Measurements from ENCODE around the gene FGD5. TPM values are rescaled to one million over a fixed set of nuclear protein-coding genes. Genes with fewer than 3 reads are reported as not detected.
A peak's percentile ranks its signal among the peaks of the same experiment; 100 is the strongest.

FGD5 gene
- total RNA-seq, 3 donors from 2014 or later, result 7.3 to 28.2 (median 18.7) TPM

DNA sequence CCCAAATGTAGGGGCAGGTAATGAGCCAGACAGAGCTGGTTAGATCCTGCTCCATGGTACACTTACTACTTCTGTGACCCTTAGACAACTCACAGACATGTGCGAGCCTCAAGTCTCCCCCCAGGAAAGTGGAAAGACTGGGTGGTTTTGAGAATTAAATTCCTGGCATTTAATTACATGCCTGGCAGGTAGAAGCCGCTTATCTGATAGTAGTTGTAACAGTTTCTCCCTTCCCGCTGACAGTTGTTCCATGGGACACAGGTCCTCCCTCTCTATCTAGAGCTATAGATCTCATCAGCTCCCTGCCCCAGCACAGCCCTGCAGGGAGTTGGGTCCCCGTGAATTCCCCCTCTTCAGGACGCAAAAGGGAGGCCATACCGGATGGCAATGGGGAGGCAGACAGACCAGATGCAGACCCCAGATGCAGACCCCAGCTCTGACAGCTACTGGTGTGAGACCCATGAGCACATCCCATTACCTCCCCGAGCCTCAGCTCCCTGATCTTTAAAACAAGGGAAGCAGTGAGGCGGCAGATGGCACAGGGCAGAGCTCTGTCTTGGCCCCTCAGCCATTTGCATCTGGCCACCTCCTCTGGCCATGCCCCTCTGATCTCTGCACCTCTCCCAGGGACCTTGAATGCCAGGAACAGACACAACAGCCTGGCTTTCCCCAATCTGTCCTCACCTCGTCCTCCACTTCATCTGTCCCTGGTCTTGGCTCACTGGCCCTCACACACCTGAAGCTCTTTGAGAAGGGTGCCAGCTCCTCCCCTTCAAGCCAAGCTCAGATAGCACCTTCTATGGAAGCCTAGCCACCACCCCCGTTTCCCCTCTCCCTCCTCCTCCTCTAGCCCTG, 94.5 kb downstream of the FGD5 start:
- intact Hi-C loops (cut with DNase I; ENCODE audit: low total_unique reads), result no loop called here
- Histone ChIP-seq H3K4me1 (no peaks in the 10 kb centered on the region), H3K9me3 (no peaks in the 10 kb centered on the region), H3K27me3 (no peaks in the 10 kb centered on the region), H3K27ac (no peak overlapping the region), H3K36me3 (no peaks in the 10 kb centered on the region), H3K4me3 (no peak overlapping the region)
- DNase-seq (ENCODE audit: low spot score in 2 of 2), result no peak
- no peak for TF ChIP-seq POLR2A (IDR thresholded peaks at IDR 0.05)
- no peak for TF ChIP-seq POLR2AphosphoS5 (IDR thresholded peaks at IDR 0.05)
- TF ChIP-seq, protein P1, sequence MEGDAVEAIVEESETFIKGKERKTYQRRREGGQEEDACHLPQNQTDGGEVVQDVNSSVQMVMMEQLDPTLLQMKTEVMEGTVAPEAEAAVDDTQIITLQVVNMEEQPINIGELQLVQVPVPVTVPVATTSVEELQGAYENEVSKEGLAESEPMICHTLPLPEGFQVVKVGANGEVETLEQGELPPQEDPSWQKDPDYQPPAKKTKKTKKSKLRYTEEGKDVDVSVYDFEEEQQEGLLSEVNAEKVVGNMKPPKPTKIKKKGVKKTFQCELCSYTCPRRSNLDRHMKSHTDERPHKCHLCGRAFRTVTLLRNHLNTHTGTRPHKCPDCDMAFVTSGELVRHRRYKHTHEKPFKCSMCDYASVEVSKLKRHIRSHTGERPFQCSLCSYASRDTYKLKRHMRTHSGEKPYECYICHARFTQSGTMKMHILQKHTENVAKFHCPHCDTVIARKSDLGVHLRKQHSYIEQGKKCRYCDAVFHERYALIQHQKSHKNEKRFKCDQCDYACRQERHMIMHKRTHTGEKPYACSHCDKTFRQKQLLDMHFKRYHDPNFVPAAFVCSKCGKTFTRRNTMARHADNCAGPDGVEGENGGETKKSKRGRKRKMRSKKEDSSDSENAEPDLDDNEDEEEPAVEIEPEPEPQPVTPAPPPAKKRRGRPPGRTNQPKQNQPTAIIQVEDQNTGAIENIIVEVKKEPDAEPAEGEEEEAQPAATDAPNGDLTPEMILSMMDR (IDR thresholded peaks at IDR 0.05), result no peak

DNA sequence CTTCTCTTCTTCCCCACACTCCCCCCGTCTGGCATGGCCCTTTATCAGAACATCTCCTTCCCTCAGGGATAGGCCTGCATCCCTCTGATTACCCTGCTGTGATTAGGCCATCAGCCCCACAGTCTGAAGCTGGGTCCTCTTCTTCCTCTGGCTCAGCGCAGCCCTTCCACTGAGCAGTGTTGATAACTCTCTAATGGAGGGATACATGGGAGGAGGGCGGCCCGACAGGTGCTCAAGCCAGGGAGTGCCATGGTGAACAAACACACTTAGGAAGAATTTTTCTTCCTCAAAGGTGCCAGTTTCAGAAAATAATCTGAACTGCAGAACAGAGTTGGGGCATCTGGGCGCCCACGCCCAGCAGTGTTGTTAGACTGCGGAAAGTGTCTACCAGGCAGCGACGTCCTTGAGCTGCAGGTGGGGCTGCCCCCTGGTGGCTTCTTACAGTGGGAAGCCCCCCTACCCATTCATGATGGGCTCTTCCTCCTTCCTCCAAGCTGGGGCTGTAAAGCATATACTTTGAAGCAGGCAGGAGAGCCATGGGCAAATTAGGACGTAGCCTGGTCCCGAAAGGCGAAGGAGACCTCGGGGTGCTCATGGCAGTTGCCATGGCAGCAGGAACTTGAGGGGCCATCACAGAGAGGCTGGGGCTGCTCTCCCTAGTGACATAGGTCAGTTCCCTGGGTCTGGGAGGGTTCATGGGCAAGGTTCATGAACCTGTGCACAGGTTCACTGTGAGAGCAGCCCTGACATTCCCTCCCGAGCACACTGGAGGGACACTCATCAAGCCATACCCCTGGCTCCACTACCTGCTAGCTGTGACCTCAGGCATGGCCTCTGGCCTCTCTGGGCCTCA, 95.4 kb downstream of the FGD5 start:
- H3K4me1 ChIP-seq, result no peaks in the 10 kb centered on the region
- intact Hi-C loops (cut with DNase I; ENCODE audit: low total_unique reads), result no loop called here
- H3K27ac ChIP-seq, result no peak overlapping the region
- no peaks in the 10 kb centered on the region for H3K27me3 ChIP-seq
- TF ChIP-seq POLR2AphosphoS5 (IDR thresholded peaks at IDR 0.05) (no peak), POLR2A (IDR thresholded peaks at IDR 0.05) (no peak)
- TF ChIP-seq, protein P1 (IDR thresholded peaks at IDR 0.05), result no peak
- no peak for DNase-seq (ENCODE audit: low spot score in 2 of 2)
- H3K36me3 ChIP-seq, result no peaks in the 10 kb centered on the region
- H3K4me3 ChIP-seq, result no peak overlapping the region
- H3K9me3 ChIP-seq, result no peaks in the 10 kb centered on the region

DNA sequence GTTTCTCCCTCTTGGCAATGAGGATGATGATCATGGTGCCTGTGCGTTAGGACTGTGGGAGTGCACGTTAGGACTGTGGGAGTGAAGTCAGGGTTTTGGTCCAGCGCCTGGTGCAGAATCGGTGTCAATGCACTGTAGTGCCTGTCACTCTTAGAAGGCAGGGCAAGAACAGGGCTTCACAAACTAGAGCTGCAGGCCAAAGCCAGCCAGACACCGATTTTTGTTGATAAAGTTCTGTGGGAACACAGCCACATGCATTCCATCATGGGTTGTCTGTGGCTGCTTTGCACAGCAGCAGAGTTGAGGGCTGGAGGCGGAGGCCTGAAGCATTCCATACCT, 96.0 kb downstream of the FGD5 start:
- TF ChIP-seq POLR2AphosphoS5 (IDR thresholded peaks at IDR 0.05), result no peak
- TF ChIP-seq, protein P1 (IDR thresholded peaks at IDR 0.05), result no peak
- TF ChIP-seq POLR2A (IDR thresholded peaks at IDR 0.05), result no peak
- no peaks in the 10 kb centered on the region for H3K36me3 ChIP-seq
- H3K27me3 ChIP-seq, result no peaks in the 10 kb centered on the region
- no peak for DNase-seq (ENCODE audit: low spot score in 2 of 2)
- H3K4me1 ChIP-seq, result no peaks in the 10 kb centered on the region
- no peaks in the 10 kb centered on the region for H3K9me3 ChIP-seq
- no peak overlapping the region for H3K27ac ChIP-seq
- intact Hi-C loops (cut with DNase I; ENCODE audit: low total_unique reads), result no loop called here
- no peak overlapping the region for H3K4me3 ChIP-seq

DNA sequence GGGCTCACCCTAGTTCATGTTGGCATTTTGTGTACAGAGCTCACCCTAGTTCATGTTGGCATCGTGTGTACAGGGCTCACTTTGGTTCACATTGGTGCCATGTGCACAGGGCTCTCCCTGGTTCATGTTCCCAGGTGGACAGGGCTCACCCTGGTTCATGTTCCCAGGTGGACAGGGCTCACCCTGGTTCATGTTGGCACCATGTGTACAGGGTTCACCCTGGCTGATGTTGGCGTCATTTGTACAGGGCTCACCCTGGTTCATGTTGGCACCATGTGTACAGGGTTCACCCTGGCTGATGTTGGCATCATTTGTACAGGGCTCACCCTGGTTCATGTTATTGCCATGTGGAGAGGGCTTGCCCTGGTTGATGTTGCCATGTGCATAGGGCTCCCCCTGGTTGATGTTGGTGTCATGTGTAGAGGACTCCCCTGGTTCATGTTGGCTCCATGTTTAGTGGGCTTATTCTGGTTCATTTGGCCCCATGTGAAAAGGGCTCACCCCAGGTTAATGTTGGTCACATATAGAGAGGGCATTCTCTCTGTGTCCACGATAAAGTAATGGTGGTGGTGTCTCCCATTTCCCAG, 97.0 kb downstream of the FGD5 start:
- H3K9me3 ChIP-seq, result no peaks in the 10 kb centered on the region
- H3K4me3 ChIP-seq, result no peak overlapping the region
- DNase-seq (ENCODE audit: low spot score in 2 of 2), result no peak
- peaks cover 0 to 1% of the 10 kb centered on the region in 2 donors for H3K4me1 ChIP-seq
- H3K36me3 ChIP-seq, result no peaks in the 10 kb centered on the region
- intact Hi-C loops (cut with DNase I; ENCODE audit: low total_unique reads), result no loop called here
- H3K27me3 ChIP-seq, result no peaks in the 10 kb centered on the region
- no peak overlapping the region for H3K27ac ChIP-seq
- no peak for TF ChIP-seq POLR2AphosphoS5 (IDR thresholded peaks at IDR 0.05)
- TF ChIP-seq, protein P1 (IDR thresholded peaks at IDR 0.05), result peak in 1 of 3 donors; percentile 11
